NCI-H748 (cell line): ENCODE measurements around the gene KIDINS220.

Source experiments
- DNase-seq: peaks from one replicate; lab custom pipeline; 2025; ENCODE audit not compliant: unreplicated experiment; lab: John Stamatoyannopoulos, UW

The KIDINS220 gene

DNA sequence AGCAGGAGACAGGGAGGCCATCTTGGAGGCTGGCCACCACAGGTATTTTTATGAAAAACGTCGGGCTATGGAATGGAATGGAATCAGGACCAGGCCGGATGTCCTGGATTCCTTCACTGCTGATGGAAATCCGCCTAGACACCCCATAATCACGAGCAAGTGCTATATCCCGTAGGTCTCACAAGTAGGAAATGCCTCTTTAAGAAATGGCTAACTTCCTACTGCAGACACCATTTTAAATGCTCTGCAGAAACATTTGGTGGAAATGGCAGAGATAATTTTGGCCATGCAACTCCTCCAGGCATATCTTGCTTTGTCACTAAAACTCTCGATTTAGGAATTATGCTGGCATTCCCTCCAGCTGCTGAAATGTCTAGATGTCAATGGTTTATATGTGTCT lies 137.6 kb downstream of the KIDINS220 start:
- DNase-seq = no peak

DNA sequence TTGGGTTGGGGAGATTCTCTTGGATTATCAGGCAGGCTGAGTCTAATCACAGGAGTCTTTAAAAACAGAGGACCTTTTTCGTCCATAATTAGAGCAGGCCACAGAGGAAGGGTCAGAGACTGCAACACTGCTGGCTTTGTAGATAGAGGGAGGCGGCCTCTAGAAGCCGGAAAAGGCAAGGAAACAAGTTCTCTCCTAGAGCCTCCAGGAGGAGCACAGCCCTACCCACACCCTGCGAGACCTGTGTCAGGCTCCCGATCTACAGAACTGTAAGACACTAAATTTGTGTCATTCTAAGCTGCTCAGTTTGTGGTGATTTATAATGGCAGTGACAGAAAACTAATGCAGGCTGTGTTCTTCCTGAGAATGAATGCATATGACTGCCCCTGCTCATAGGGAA lies 140.2 kb downstream of the KIDINS220 start:
- no peak for DNase-seq

GRCh38 chr2:8694737-8695136 lies 142.7 kb downstream of the KIDINS220 start:
- no peak for DNase-seq

GRCh38 chr2:8693157-8693821 lies 144.1 kb downstream of the KIDINS220 start:
- no peak for DNase-seq

- DNase-seq = no peak
These were observed 144.6 kb downstream of the KIDINS220 start for GRCh38 chr2:8692783-8693156.

DNA sequence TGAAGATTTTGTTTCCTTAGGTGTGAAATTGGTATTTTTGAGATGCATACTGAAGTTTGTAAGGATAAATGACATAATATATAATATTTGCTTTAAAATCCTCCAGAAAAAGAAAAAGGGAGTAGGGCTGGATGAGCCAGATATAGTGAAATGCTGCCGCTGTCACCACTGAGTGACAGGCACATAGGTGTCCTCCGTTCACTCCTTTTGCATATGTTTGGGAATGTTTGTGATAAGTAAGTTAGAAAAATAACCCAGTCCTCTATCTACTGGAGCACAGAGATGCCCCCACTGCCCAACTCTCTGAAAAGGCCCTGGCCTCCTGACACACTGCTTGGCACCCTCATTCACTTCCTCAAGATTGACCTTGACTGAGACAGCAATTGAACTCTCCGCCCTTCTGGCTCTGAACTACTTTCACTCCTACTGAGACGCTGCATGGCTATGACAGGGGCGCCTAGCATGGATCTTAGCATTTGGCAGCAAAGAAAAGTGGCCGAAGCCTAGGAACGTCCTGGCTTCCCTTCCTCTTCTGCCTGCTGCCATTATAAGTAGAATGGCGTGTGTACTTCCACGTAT lies 145.5 kb downstream of the KIDINS220 start:
- no peak for DNase-seq

- DNase-seq = peak; percentile 90
These were observed 151.6 kb downstream of the KIDINS220 start for GRCh38 chr2:8685697-8686358.

GRCh38 chr2:8684878-8685696 lies 152.3 kb downstream of the KIDINS220 start:
- peak; percentile 91 for DNase-seq

DNA sequence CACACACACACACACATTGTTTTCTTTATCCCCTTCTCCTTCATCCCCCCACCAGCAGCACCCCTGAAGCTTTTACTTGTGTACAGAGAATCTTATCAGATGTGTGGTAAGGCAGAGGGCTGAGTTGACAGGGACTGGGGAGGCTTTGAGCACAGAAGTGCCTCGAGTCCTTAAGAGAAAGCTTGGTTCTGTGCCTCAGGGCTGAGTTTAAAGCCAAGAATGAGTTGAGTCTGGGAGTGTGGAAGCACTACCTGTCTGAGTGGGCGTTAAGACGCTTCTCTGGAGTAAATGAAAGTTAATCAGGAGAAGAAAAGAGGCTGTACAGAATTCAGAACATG lies 152.9 kb downstream of the KIDINS220 start:
- no peak for DNase-seq

- DNase-seq = peak; percentile 78
These were observed 154.4 kb downstream of the KIDINS220 start for GRCh38 chr2:8682719-8683667.

DNA sequence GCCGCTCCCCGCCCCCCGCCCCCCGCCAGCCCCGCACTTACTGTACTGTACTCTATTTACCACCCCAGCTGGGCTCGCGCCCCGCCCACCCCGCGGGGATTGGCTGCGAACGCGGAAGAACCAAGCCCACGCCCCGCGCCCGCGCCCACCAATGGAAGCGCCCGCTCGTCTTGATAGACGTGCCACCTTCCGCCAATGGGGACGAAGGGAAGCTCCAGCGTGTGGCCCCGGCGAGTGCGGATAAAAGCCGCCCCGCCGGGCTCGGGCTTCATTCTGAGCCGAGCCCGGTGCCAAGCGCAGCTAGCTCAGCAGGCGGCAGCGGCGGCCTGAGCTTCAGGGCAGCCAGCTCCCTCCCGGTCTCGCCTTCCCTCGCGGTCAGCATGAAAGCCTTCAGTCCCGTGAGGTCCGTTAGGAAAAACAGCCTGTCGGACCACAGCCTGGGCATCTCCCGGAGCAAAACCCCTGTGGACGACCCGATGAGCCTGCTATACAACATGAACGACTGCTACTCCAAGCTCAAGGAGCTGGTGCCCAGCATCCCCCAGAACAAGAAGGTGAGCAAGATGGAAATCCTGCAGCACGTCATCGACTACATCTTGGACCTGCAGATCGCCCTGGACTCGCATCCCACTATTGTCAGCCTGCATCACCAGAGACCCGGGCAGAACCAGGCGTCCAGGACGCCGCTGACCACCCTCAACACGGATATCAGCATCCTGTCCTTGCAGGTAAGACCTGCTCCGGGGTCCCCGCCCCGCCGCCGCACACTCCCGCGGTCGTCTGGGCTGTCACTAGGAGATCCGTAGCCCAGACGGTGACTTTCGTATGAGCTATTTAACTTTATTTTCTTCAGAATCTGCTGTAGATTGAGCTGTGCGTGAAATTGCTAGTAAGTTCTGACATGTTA lies 155.4 kb downstream of the KIDINS220 start, which contains the start of gene ID2:
TSS of gene ID2 (plus strand) at position 271 of the 907 bp plus-strand sequence. CDS start at position 381, 110 bp downstream.
- DNase-seq = peak; percentile 100

- peak; percentile 96 for DNase-seq
These were observed 156.3 kb downstream of the KIDINS220 start for GRCh38 chr2:8680822-8681760.

DNA sequence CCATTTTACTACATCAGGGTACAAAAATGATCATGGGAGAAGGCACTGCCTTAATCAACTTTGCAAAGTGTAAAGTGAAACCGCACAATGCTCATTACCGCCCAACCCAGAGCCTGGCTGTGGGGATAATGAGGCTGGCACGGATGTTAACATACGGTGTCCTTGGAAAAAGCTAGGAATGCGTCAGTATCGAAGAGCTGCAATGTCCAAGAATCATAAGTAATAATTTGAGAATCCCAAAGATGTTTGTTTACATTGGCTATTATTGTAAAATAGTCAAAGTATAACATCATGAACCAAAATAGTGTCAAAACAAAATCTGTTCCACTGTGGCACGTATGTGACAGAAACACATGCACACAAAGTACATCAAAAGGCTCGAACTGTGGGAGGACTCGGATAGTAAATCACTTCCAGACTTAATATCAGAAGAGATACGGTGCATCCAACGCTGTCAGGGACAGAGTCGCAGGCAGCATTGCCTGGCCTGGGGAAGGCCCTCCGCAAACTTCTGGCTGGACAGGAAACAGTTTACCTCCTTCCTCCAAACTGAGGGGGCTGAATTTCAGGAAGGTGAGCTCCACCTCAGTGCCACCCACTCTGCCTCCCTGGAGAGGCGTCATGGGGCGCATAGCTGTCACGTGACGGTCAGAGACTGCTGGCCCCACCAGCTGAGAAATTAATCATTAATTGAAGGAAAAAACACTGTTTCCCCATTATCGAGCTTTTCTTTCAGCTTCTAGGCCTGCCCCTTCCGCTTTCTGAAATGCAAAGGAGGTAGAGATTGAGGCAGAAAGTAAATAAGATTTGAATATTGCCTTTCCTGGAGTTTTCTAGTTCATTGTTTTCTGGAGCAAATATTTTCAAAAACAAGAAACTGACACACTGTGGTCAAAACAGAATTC lies 157.3 kb downstream of the KIDINS220 start:
- peak; percentile 70 for DNase-seq

DNA sequence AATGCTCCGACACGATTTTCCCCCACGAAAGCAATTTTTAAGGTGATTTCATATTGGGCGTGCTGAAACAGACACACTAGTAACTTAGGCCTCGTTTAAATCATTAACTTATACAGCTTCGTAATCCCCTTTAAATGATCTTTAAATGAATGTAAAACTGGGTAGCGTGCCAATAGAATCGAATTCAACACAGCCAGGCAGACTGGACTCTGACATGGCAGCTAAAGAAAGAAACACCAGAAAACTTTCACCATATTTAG lies 157.9 kb downstream of the KIDINS220 start:
- no peak for DNase-seq
